GM12878 (cell line): ENCODE measurements around the gene FNTB. TPM values are rescaled to one million over a fixed set of nuclear protein-coding genes. Genes with fewer than 3 reads are reported as not detected.

Source experiments
- ATAC-seq: fragments of 200-7000 bp; cut with Tn5 transposase; 3 replicates; pipeline ENCODE4 v1.9.1; 2020; ENCODE audit warnings: mild to moderate bottlenecking, moderate library complexity
- BruUV-seq: library from RNA; stranded (reverse); fragments of 400-500 nt; replicated peaks from 2 replicates; lab custom pipeline; 2021; lab: Mats Ljungman, UMichigan
- CTCF ChIA-PET: fragments of 300-600 bp; sonication (Branson Sonifier 250); formaldehyde crosslinking; extraction: SDS; loops from one replicate; lab custom pipeline; 2021; ENCODE audit warnings: inconsistent platforms; lab: Yijun Ruan, JAX
- POLR2A ChIA-PET: fragments of 350-600 bp; formaldehyde crosslinking; extraction: SDS; loops from one replicate; lab custom pipeline; 2021; ENCODE audit warnings: inconsistent platforms; lab: Charles Lee
- RAD21 ChIA-PET: fragments of 300-600 bp; sonication (Branson Sonifier 250); formaldehyde crosslinking; loops from one replicate; lab custom pipeline; 2023; ENCODE audit warnings: antibody characterized with exemption; ENCODE audit not compliant: unreplicated experiment; lab: Charles Lee
- SMC1A ChIA-PET: fragments of 300-600 bp; sonication (Branson Sonifier 250); formaldehyde crosslinking; loops from one replicate; lab custom pipeline; 2023; ENCODE audit not compliant: unreplicated experiment, uncharacterized antibody; lab: Charles Lee
- DNase-seq: peaks from one replicate; pipeline ENCODE4 v3.0.0-alpha.2; 2011; ENCODE audit warnings: low read depth, low spot score
- FAIRE-seq: peaks from 3 replicates; lab custom pipeline; 2011; peaks lifted over from hg19 to GRCh38; lab: Jason Lieb, UNC
- H2AFZ ChIP-seq: 2 replicates; pipeline ENCODE4 v1.6.0; 2011; ENCODE audit warnings: low read depth, low read length, control low read depth; ENCODE audit not compliant: control insufficient read depth
- H3K27ac ChIP-seq: 2 replicates; pipeline ENCODE4 v1.5.1; 2011; ENCODE audit warnings: control low read depth; ENCODE audit not compliant: control insufficient read depth, insufficient read depth
- H3K27me3 ChIP-seq, 2 experiments: replicated peaks in 1 of 2; 2 replicates each; pipeline versions ENCODE4 v1.6.0 to v1.6.1; 2011; ENCODE audit warnings: low read length in 1 of 2; ENCODE audit not compliant: control insufficient read depth in 2 of 2, insufficient read depth in 2 of 2
- H3K36me3 ChIP-seq, 2 experiments: 2 replicates each; pipeline ENCODE4 v1.5.1; 2011; ENCODE audit warnings: low read length in 1 of 2; ENCODE audit not compliant: control insufficient read depth in 2 of 2, insufficient read depth in 2 of 2
- H3K4me1 ChIP-seq: 2 replicates; pipeline ENCODE4 v1.6.1; 2011; ENCODE audit warnings: mild to moderate bottlenecking, low read length, moderate library complexity, mixed read lengths; ENCODE audit not compliant: control insufficient read depth, insufficient read depth
- H3K4me2 ChIP-seq: 2 replicates; pipeline ENCODE4 v1.6.0; 2011; ENCODE audit warnings: control low read depth; ENCODE audit not compliant: control insufficient read depth, insufficient read depth
- H3K4me3 ChIP-seq: fragments of 200-600 bp; sonication (generic); 2 replicates; pipeline ENCODE4 v1.5.1; 2016
- H3K79me2 ChIP-seq: 2 replicates; pipeline ENCODE4 v1.6.0; 2011; ENCODE audit warnings: low read length; ENCODE audit not compliant: control insufficient read depth, insufficient read depth
- H3K9ac ChIP-seq: 2 replicates; pipeline ENCODE4 v1.8.0; 2011; ENCODE audit warnings: low read length, control low read depth, mixed read lengths; ENCODE audit not compliant: control insufficient read depth, insufficient read depth
- H3K9me3 ChIP-seq: replicated peaks from 3 replicates; pipeline ENCODE4 v1.5.1; 2011; ENCODE audit warnings: mild to moderate bottlenecking, low read length; ENCODE audit not compliant: control insufficient read depth, insufficient read depth
- H4K20me1 ChIP-seq: 2 replicates; pipeline ENCODE4 v1.6.0; 2011; ENCODE audit not compliant: control insufficient read depth, insufficient read depth
- ASH2L ChIP-seq: fragments of 300-600, 200-600 bp; sonication (generic); IDR thresholded peaks from 2 replicates; pipeline ENCODE4 v1.6.1; 2017; ENCODE audit warnings: low read depth, mild to moderate bottlenecking, borderline replicate concordance
- ETV6 ChIP-seq, 2 experiments: fragments of 450-650 bp in 1 of 2; IDR thresholded peaks in 1 of 2; conservative IDR thresholded peaks in 1 of 2; 2 replicates each; pipeline ENCODE4 v1.6.1; 2014; ENCODE audit warnings: antibody characterized with exemption in 1 of 2, borderline replicate concordance in 1 of 2, low read depth in 1 of 2, mild to moderate bottlenecking in 1 of 2, moderate library complexity in 1 of 2
- FOXK2 ChIP-seq: fragments of 450-650 bp; IDR thresholded peaks from 2 replicates; pipeline ENCODE4 v1.6.1; 2017; ENCODE audit warnings: mild to moderate bottlenecking, moderate library complexity
- MXI1 ChIP-seq: fragments of 150-350 bp; IDR thresholded peaks from 2 replicates; pipeline ENCODE4 v1.6.1; 2011; ENCODE audit warnings: low read depth, mild to moderate bottlenecking, inconsistent platforms, low read length, improper control_type of control experiment
- POLR2A ChIP-seq: IDR thresholded peaks from 2 replicates; pipeline ENCODE4 v1.6.1; 2011; ENCODE audit warnings: low read depth, mild to moderate bottlenecking, low read length
- TAF1 ChIP-seq: IDR thresholded peaks from 2 replicates; pipeline ENCODE4 v1.6.1; 2011; ENCODE audit warnings: mild to moderate bottlenecking, low read depth, low read length, borderline replicate concordance
- WGBS: methylation state at CpG from one replicate; pipeline ENCODE4 v1.1.6; 2016; ENCODE audit warnings: low lambda C conversion rate; ENCODE audit not compliant: insufficient replicate concordance, insufficient coverage; ENCODE audit errors: missing lambda C conversion rate; 5-methylcytosine and 5-hydroxymethylcytosine counted together
- in situ Hi-C: fragments of 300-500 bp; cut with MboI; formaldehyde crosslinking; loops from 9 replicates; pipeline ENCODE4 v1.14.3; 2018; ENCODE audit warnings: mixed read lengths
- intact Hi-C: fragments of 100-400 bp; cut with micrococcal nuclease; formaldehyde crosslinking; loops from one replicate; pipeline ENCODE4 v1.14.2; 2022; ENCODE audit not compliant: unreplicated experiment
- polyA plus RNA-seq, 11 experiments: library from polyadenylated mRNA; depleted of rRNA in 4 of 11; unstranded in 6 of 11; stranded (reverse) in 5 of 11; fragments of >200 nt; fragmentation: Nextera tagmentation in 4 of 11; fragmentation: Illumina TruSeq in 1 of 11; extraction: Ambion mirVana in 4 of 11; extraction: Trizol in 1 of 11; gene quantifications; 1 replicate in 1 of 11; 2 replicates in 10 of 11; pipeline versions ENCODE4 v1.2.1 to v1.2.3, GENCODE V29; 2011 to 2016; ENCODE audit warnings: inconsistent platforms in 2 of 11, missing spikeins in 2 of 11, low read depth in 1 of 11
- total RNA-seq, 4 experiments: library from RNA; depleted of rRNA in 3 of 4; stranded (reverse); fragments of >200 nt in 3 of 4; fragmentation: Illumina TruSeq in 1 of 4; extraction: Trizol in 1 of 4; gene quantifications; 2 replicates each; pipeline versions ENCODE4 v1.2.1 to v1.2.3, GENCODE V29; 2013 to 2021
- TF ChIP-seq, protein P1 (sequence below): IDR thresholded peaks from 2 replicates; pipeline ENCODE4 v1.6.1; 2012; ENCODE audit warnings: low read depth, low read length, improper control_type of control experiment
- TF ChIP-seq, protein P2 (sequence below): fragments of 450-650 bp; IDR thresholded peaks from 2 replicates; pipeline ENCODE4 v1.6.1; 2016; ENCODE audit warnings: mild to moderate bottlenecking, moderate library complexity, borderline replicate concordance
- TF ChIP-seq, protein P3 (sequence below): fragments of 450-650 bp; IDR thresholded peaks from 2 replicates; pipeline ENCODE4 v1.6.1; 2018; ENCODE audit warnings: borderline replicate concordance, mild to moderate bottlenecking; ENCODE audit not compliant: partially characterized antibody
- TF ChIP-seq, protein P4 (sequence below): IDR thresholded peaks from 2 replicates; pipeline ENCODE4 v1.6.1; 2011; ENCODE audit warnings: borderline replicate concordance, low read depth, mild to moderate bottlenecking, moderate library complexity, low read length; ENCODE audit not compliant: insufficient read depth, poor library complexity, severe bottlenecking

The FNTB gene
- total and polyA plus RNA-seq, 10 of the 15 experiments (the other 5 are each of a cell fraction or from before 2014, with no cell fraction given) = 10.4 to 25.1 (median 16.7) TPM

DNA sequence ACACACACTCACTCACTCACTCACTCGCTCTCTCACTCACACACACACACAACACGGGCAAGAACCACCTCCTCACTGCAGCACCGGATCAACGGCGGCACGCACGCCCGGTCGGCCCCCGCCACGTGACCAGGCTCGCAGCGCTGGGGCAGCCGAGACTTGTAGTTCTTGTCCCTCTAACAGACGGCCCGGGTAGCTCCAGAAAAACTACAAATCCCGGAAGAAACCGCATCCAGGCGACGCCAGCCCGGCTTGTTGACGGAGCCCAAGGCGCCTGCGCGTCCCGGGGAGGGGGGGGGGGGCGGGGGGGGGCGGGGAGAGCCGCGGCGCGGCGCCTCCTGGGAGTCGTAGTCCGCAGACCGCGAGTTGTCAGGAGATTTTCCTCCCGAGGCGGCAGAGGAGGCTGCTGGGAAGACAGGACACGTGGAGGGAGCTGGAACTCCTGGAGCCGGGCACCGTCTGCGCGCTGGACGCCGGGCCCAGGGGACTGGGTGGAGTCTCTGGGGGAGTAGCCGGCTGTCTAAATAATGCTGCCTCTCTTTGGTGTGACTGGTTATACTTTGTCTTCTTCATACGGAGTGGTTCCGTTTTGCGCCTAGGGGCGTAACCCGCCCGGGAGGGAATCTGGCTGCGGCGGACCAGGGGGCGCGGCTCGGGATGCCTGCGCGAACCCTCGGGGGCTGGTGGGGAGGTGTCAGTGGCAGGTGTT, 115.9 kb downstream of the FNTB start, which contains the start of gene MAX:
TSS of gene MAX (minus strand) at position 77 of the 709 bp plus-strand sequence. CDS start 178 bp downstream, outside the sequence.
- Histone ChIP-seq H3K79me2 (peaks cover 43% of the 10 kb centered on the region), H4K20me1 (no peaks in the 10 kb centered on the region), H3K36me3 (no peaks in the 10 kb centered on the region; a peak in 1 of 4 replicates), H2AFZ (peak within 1 kb of the TSS; percentile 98), H3K9me3 (no peaks in the 10 kb centered on the region), H3K4me2 (peak within 1 kb of the TSS; percentile 97), H3K4me3 (peak within 1 kb of the TSS; percentile 96), H3K27ac (peak within 1 kb of the TSS; percentile 82), H3K4me1 (peaks cover 9% of the 10 kb centered on the region), H3K9ac (peak within 1 kb of the TSS; percentile 81), H3K27me3 (no peaks in the 10 kb centered on the region)
- WGBS = under 1% methylated on average over 47 of the region's 61 CpGs
- intact Hi-C loops = loop anchor here (2.0 to 5.0 kb wide), 2 partner anchors 56 to 115 kb away; partner anchors contain the start of gene FNTB
- POLR2A ChIA-PET = interaction anchor here (0.5 to 0.8 kb wide), 2 partner anchors 8 to 339 kb away, joined by 3 to 7 read pairs; no protein-coding TSS in a partner anchor
- in situ Hi-C loops = no loop called here
- ATAC-seq = peak; percentile 97
- RAD21 ChIA-PET = interaction anchor here (0.7 to 1.6 kb wide), 6 partner anchors 66 to 722 kb away, joined by 3 to 6 read pairs (median 3); partner anchors contain the start of gene FNTB
- BruUV-seq = no TSS peak
- CTCF ChIA-PET = no interaction called here
- DNase-seq = peak; percentile 90
- FAIRE-seq = peak; percentile 95
- SMC1A ChIA-PET = interaction anchor here (0.6 to 1.4 kb wide), 3 partner anchors 13 to 1262 kb away, joined by 3 to 4 read pairs (median 3); no protein-coding TSS in a partner anchor
- peak; percentile 77; the same call in 1 of the 2 replicates for TF ChIP-seq TAF1
- TF ChIP-seq, protein P1, sequence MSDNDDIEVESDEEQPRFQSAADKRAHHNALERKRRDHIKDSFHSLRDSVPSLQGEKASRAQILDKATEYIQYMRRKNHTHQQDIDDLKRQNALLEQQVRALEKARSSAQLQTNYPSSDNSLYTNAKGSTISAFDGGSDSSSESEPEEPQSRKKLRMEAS = peak; percentile 98
- TF ChIP-seq FOXK2 = peak; percentile 82
- TF ChIP-seq POLR2A = peak; percentile 89
- no peak for TF ChIP-seq ETV6 (conservative IDR thresholded peaks at IDR 0.05 in 1 of 2, IDR thresholded peaks at IDR 0.05 in 1 of 2; ENCODE audit: borderline replicate concordance in 1 of 2, low read depth in 1 of 2)
- TF ChIP-seq, protein P2, sequence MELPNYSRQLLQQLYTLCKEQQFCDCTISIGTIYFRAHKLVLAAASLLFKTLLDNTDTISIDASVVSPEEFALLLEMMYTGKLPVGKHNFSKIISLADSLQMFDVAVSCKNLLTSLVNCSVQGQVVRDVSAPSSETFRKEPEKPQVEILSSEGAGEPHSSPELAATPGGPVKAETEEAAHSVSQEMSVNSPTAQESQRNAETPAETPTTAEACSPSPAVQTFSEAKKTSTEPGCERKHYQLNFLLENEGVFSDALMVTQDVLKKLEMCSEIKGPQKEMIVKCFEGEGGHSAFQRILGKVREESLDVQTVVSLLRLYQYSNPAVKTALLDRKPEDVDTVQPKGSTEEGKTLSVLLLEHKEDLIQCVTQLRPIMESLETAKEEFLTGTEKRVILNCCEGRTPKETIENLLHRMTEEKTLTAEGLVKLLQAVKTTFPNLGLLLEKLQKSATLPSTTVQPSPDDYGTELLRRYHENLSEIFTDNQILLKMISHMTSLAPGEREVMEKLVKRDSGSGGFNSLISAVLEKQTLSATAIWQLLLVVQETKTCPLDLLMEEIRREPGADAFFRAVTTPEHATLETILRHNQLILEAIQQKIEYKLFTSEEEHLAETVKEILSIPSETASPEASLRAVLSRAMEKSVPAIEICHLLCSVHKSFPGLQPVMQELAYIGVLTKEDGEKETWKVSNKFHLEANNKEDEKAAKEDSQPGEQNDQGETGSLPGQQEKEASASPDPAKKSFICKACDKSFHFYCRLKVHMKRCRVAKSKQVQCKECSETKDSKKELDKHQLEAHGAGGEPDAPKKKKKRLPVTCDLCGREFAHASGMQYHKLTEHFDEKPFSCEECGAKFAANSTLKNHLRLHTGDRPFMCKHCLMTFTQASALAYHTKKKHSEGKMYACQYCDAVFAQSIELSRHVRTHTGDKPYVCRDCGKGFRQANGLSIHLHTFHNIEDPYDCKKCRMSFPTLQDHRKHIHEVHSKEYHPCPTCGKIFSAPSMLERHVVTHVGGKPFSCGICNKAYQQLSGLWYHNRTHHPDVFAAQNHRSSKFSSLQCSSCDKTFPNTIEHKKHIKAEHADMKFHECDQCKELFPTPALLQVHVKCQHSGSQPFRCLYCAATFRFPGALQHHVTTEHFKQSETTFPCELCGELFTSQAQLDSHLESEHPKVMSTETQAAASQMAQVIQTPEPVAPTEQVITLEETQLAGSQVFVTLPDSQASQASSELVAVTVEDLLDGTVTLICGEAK = peak; percentile 35; the same call in 1 of the 2 replicates
- TF ChIP-seq, protein P3, sequence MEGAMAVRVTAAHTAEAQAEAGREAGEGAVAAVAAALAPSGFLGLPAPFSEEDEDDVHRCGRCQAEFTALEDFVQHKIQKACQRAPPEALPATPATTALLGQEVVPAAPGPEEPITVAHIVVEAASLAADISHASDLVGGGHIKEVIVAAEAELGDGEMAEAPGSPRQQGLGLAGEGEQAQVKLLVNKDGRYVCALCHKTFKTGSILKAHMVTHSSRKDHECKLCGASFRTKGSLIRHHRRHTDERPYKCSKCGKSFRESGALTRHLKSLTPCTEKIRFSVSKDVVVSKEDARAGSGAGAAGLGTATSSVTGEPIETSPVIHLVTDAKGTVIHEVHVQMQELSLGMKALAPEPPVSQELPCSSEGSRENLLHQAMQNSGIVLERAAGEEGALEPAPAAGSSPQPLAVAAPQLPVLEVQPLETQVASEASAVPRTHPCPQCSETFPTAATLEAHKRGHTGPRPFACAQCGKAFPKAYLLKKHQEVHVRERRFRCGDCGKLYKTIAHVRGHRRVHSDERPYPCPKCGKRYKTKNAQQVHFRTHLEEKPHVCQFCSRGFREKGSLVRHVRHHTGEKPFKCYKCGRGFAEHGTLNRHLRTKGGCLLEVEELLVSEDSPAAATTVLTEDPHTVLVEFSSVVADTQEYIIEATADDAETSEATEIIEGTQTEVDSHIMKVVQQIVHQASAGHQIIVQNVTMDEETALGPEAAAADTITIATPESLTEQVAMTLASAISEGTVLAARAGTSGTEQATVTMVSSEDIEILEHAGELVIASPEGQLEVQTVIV = no peak
- 0 out of 2 replicates have a peak, but pooled peaks have one; percentile 22 for TF ChIP-seq ASH2L
- TF ChIP-seq, protein P4, sequence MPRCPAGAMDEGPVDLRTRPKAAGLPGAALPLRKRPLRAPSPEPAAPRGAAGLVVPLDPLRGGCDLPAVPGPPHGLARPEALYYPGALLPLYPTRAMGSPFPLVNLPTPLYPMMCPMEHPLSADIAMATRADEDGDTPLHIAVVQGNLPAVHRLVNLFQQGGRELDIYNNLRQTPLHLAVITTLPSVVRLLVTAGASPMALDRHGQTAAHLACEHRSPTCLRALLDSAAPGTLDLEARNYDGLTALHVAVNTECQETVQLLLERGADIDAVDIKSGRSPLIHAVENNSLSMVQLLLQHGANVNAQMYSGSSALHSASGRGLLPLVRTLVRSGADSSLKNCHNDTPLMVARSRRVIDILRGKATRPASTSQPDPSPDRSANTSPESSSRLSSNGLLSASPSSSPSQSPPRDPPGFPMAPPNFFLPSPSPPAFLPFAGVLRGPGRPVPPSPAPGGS = no peak
- TF ChIP-seq MXI1 = peak; percentile 85
